Measurements from ENCODE around the gene MAP3K9.

Gene MAP3K9

GRCh38 chr14:70823281-70823680, 14.0 kb upstream of the MAP3K9 start:
- Mint-ChIP-seq H3K27me3 (ENCODE audit: low read depth, poor library complexity) (peaks cover 41% of the 10 kb centered on the region), H3K36me3 (ENCODE audit: low read depth) (peaks cover 5% of the 10 kb centered on the region), H3K9me3 (no peaks in the 10 kb centered on the region), H3K27ac (no peak overlapping the region), H3K4me1 (peaks cover 17% of the 10 kb centered on the region), H3K4me3 (peak overlapping the region; percentile 78)
- TF ChIP-seq CTCF (IDR thresholded peaks at IDR 0.05) = no peak
- DNase-seq = no peak

- Mint-ChIP-seq H3K9me3 (no peaks in the 10 kb centered on the region), H3K27ac (no peak overlapping the region), H3K4me1 (peaks cover 17% of the 10 kb centered on the region), H3K27me3 (ENCODE audit: low read depth, poor library complexity) (peaks cover 47% of the 10 kb centered on the region), H3K4me3 (peak overlapping the region; percentile 78), H3K36me3 (ENCODE audit: low read depth) (peaks cover 5% of the 10 kb centered on the region)
- DNase-seq = peak; percentile 79
- TF ChIP-seq CTCF (IDR thresholded peaks at IDR 0.05) = no peak
These were observed 13.3 kb upstream of the MAP3K9 start for GRCh38 chr14:70822530-70823185.

- Mint-ChIP-seq H3K4me1 (peaks cover 19% of the 10 kb centered on the region), H3K27ac (no peak overlapping the region), H3K36me3 (ENCODE audit: low read depth) (peaks cover 5% of the 10 kb centered on the region), H3K27me3 (ENCODE audit: low read depth, poor library complexity) (peaks cover 44% of the 10 kb centered on the region), H3K9me3 (no peaks in the 10 kb centered on the region), H3K4me3 (peak overlapping the region; percentile 78)
- DNase-seq = peak; percentile 71
- TF ChIP-seq CTCF (IDR thresholded peaks at IDR 0.05) = no peak
These were observed 12.5 kb upstream of the MAP3K9 start for GRCh38 chr14:70821584-70822529.

- TF ChIP-seq CTCF (IDR thresholded peaks at IDR 0.05) = no peak
- no peaks in the 10 kb centered on the region for H3K9me3 Mint-ChIP-seq
- peaks cover 13% of the 10 kb centered on the region for H3K4me1 Mint-ChIP-seq
- no peaks in the 10 kb centered on the region for H3K36me3 Mint-ChIP-seq (ENCODE audit: low read depth)
- no peak for DNase-seq
- H3K4me3 Mint-ChIP-seq = no peak overlapping the region
- H3K27me3 Mint-ChIP-seq (ENCODE audit: low read depth, poor library complexity) = peaks cover 36% of the 10 kb centered on the region
- no peak overlapping the region for H3K27ac Mint-ChIP-seq
These were observed 7.2 kb upstream of the MAP3K9 start for GRCh38 chr14:70816525-70816924.

- Mint-ChIP-seq H3K27me3 (ENCODE audit: low read depth, poor library complexity) (peaks cover 16% of the 10 kb centered on the region), H3K4me1 (peaks cover 13% of the 10 kb centered on the region), H3K36me3 (ENCODE audit: low read depth) (no peaks in the 10 kb centered on the region), H3K9me3 (no peaks in the 10 kb centered on the region), H3K27ac (no peak overlapping the region), H3K4me3 (no peak overlapping the region)
- DNase-seq = no peak
- no peak for TF ChIP-seq CTCF (IDR thresholded peaks at IDR 0.05)
These were observed 5.2 kb upstream of the MAP3K9 start for GRCh38 chr14:70814466-70814865.

Data from nephron progenitor cell (in vitro differentiated cells).